Nephron (organoid): ENCODE results near the gene KRT1.

Experiments used
- H3K27ac Mint-ChIP-seq, 3 experiments: 2 replicates each; pipeline ENCODE4 v1.8.0; 2020; ENCODE audit warnings: mixed read lengths in 3 of 3, mild to moderate bottlenecking in 2 of 3, moderate library complexity in 1 of 3
- H3K27me3 Mint-ChIP-seq: 2 replicates; pipeline ENCODE4 v1.8.0; 2021; ENCODE audit warnings: low read depth, mild to moderate bottlenecking, moderate library complexity, mixed read lengths
- H3K36me3 Mint-ChIP-seq: 2 replicates; pipeline ENCODE4 v1.8.0; 2020; ENCODE audit warnings: low read depth, mixed read lengths
- H3K4me1 Mint-ChIP-seq: 2 replicates; pipeline ENCODE4 v1.8.0; 2020; ENCODE audit warnings: mixed read lengths
- H3K4me3 Mint-ChIP-seq, 3 experiments: 2 replicates each; pipeline ENCODE4 v1.8.0; 2020; ENCODE audit warnings: mild to moderate bottlenecking in 3 of 3, mixed read lengths in 3 of 3, moderate library complexity in 2 of 3
- H3K9me3 Mint-ChIP-seq: 2 replicates; pipeline ENCODE4 v1.8.0; 2020; ENCODE audit warnings: mixed read lengths
- TF ChIP-seq, protein P1 (sequence below), 3 experiments: fragments of 200-600 bp; sonication (generic); IDR thresholded peaks; one replicate each; pipeline ENCODE4 v1.5.0; 2021; ENCODE audit warnings: antibody characterized with exemption in 3 of 3; ENCODE audit not compliant: unreplicated experiment in 3 of 3

The KRT1 gene

DNA sequence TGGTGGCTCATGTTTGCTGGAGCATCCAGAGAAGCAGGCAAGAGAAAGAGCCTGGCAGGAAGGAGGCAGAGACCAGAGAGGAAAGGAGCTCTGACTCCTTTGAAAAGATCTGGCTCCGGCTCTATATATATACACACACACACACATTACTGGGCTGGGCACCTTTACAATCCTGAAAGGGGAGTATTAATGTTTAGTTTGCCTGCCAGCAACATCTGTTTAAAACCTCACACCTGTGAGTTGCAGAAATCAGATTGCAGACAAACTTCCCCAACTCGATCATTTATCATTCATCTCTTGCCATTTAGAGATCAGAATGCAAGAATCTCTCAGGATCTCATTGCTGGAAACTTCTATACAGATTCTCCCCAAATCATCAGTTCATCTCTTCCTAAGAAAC lies 23.2 kb upstream of the KRT1 start, which contains the start of gene KRT77:
Gene KRT77, minus strand, starts transcription at position 101 of the 400 bp plus-strand sequence. Its CDS starts 90 bp downstream, at position 11.
- H3K4me3 Mint-ChIP-seq = no peak within 1 kb of the TSS
- H3K27ac Mint-ChIP-seq = no peak within 1 kb of the TSS
- TF ChIP-seq, protein P1, sequence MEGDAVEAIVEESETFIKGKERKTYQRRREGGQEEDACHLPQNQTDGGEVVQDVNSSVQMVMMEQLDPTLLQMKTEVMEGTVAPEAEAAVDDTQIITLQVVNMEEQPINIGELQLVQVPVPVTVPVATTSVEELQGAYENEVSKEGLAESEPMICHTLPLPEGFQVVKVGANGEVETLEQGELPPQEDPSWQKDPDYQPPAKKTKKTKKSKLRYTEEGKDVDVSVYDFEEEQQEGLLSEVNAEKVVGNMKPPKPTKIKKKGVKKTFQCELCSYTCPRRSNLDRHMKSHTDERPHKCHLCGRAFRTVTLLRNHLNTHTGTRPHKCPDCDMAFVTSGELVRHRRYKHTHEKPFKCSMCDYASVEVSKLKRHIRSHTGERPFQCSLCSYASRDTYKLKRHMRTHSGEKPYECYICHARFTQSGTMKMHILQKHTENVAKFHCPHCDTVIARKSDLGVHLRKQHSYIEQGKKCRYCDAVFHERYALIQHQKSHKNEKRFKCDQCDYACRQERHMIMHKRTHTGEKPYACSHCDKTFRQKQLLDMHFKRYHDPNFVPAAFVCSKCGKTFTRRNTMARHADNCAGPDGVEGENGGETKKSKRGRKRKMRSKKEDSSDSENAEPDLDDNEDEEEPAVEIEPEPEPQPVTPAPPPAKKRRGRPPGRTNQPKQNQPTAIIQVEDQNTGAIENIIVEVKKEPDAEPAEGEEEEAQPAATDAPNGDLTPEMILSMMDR (IDR thresholded peaks at IDR 0.05; ENCODE audit: unreplicated experiment in 3 of 3) = no peak
- H3K9me3 Mint-ChIP-seq = no peaks in the 10 kb centered on the region
- H3K4me1 Mint-ChIP-seq = no peaks in the 10 kb centered on the region
- H3K36me3 Mint-ChIP-seq = no peaks in the 10 kb centered on the region
- H3K27me3 Mint-ChIP-seq = peaks cover 30% of the 10 kb centered on the region

DNA sequence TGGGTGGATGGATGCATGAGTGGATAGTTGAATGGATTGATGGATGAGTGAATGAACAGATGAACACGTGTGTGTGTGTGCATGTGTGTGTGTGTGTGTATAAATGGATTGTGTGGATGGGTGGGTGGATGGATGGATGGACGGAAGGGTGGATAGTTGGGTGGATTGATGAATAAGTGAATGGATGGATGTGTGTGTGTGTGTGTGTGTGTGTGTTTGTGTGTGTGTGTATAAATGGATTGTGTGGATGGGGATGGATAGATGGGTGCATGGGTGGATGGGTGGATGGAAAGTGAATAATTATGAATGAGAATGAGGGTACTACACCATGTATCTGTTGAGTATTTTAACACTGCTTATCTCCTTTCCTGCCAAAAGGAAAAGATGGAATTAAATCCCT lies 22.1 kb upstream of the KRT1 start:
- Mint-ChIP-seq H3K9me3 (no peaks in the 10 kb centered on the region), H3K4me3 (no peak overlapping the region), H3K27ac (no peak overlapping the region), H3K4me1 (no peaks in the 10 kb centered on the region), H3K27me3 (peaks cover 27% of the 10 kb centered on the region), H3K36me3 (no peaks in the 10 kb centered on the region)
- TF ChIP-seq, protein P1 (IDR thresholded peaks at IDR 0.05; ENCODE audit: unreplicated experiment in 3 of 3) = no peak

DNA sequence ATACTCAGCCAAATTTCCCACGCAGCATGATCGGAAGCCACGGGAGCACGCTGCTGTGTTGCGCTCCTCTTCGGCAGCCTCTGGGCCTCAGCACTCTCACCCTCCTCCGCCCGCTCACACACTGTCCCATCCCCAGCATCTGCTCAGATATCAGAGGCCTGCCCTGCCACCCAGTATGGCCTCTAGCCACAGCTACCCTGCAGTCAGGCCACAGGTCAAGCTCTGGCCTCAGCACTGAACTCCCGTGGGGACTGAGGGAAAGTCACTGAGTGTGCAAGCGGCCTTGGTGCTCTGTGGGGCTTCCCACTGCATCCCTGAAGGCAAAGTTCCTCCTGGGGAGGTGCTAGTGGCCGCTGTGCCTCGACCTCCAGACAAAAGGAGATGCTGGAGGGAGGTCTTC lies 21.1 kb upstream of the KRT1 start:
- no peaks in the 10 kb centered on the region for H3K4me1 Mint-ChIP-seq
- TF ChIP-seq, protein P1 (IDR thresholded peaks at IDR 0.05; ENCODE audit: unreplicated experiment in 3 of 3) = no peak
- H3K27me3 Mint-ChIP-seq = peaks cover 36% of the 10 kb centered on the region
- H3K4me3 Mint-ChIP-seq = no peak overlapping the region
- H3K36me3 Mint-ChIP-seq = no peaks in the 10 kb centered on the region
- no peaks in the 10 kb centered on the region for H3K9me3 Mint-ChIP-seq
- H3K27ac Mint-ChIP-seq = no peak overlapping the region

DNA sequence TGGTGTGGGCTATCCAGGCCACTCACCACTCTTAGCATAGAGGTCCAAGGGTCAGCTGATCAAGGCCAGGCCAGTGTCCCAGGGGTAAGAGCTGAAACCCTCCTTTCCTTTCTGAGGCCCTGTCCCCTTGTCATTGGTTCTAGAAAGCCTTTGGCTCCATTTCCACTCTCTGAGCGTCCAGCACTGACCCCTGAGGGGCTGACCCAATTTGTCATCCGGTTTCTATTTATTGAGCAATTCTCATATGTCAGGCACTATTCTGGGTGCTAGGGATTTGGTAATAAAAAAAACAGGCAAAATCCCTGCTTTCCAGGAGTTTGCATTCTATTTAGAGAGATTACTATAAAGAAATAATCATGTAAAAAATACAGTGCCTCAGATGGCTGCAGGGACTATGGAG lies 19.8 kb upstream of the KRT1 start:
- H3K27ac Mint-ChIP-seq = no peak overlapping the region
- peaks cover 44% of the 10 kb centered on the region for H3K27me3 Mint-ChIP-seq
- H3K4me3 Mint-ChIP-seq = no peak overlapping the region
- no peaks in the 10 kb centered on the region for H3K4me1 Mint-ChIP-seq
- no peaks in the 10 kb centered on the region for H3K36me3 Mint-ChIP-seq
- TF ChIP-seq, protein P1 (IDR thresholded peaks at IDR 0.05; ENCODE audit: unreplicated experiment in 3 of 3) = no peak
- no peaks in the 10 kb centered on the region for H3K9me3 Mint-ChIP-seq

DNA sequence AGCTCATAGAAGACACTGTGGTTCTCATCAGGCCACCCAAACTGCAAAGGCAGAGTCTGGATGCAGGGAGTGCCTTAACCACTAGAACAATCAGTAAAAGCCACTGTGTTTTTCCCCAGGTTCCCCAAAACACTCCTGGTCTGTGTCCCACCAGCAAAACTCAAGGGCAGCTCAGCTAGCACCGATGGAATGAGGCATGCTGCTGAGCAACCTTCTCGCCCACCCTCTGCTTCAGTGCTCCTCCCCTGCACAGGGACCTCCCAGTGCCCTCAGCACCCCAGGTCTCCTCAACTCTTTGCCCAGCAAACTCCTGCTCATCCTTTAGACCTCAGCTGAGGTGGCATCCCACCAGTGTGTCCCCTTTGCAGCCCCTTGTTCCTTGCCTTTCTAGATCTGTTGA lies 19.2 kb upstream of the KRT1 start:
- Mint-ChIP-seq H3K36me3 (no peaks in the 10 kb centered on the region), H3K27me3 (peaks cover 49% of the 10 kb centered on the region), H3K4me3 (no peak overlapping the region), H3K4me1 (no peaks in the 10 kb centered on the region), H3K27ac (no peak overlapping the region), H3K9me3 (no peaks in the 10 kb centered on the region)
- TF ChIP-seq, protein P1 (IDR thresholded peaks at IDR 0.05; ENCODE audit: unreplicated experiment in 3 of 3) = no peak

DNA sequence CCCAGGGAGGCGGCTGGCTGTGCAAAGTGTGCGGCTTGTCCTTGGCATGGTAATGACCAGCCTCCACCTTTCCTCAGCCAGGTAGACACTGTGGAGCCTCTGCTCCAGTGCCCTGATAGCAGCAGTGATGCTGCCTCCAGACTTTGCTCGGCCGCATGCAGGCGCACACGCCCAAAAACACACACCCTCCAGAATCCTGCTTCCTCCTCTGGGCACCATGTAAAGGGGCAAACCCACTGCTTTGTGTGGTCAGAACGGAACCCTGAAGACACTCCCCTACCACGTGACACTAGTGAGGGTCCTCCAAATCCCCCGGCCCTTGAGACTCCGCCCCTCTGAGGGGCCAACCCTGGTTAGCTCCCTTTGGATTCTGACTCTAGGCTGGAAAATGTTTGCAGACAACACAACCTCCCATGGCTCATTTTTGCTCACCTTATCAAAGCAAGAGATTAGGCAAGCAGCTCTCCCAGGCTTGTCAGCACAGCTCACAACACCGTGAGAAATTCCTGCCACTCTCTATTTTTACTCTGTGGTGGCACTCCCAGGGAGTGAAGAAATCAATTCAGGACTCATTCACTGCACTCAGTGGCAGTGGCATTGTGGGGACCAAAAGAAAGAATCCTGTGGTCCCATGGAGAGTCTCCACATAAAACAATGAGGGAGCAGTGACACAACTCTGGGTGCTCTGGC lies 18.6 kb upstream of the KRT1 start:
- H3K4me1 Mint-ChIP-seq = no peaks in the 10 kb centered on the region
- TF ChIP-seq, protein P1 (IDR thresholded peaks at IDR 0.05; ENCODE audit: unreplicated experiment in 3 of 3) = no peak
- H3K27me3 Mint-ChIP-seq = peaks cover 49% of the 10 kb centered on the region
- no peak overlapping the region for H3K4me3 Mint-ChIP-seq
- no peak overlapping the region for H3K27ac Mint-ChIP-seq
- H3K36me3 Mint-ChIP-seq = no peaks in the 10 kb centered on the region
- H3K9me3 Mint-ChIP-seq = no peaks in the 10 kb centered on the region
